IMR-90 (cell line): ENCODE measurements around the gene SEC22B. TPM values are rescaled to one million over a fixed set of nuclear protein-coding genes. Genes with fewer than 3 reads are reported as not detected.
A peak's percentile ranks its signal among the peaks of the same experiment; 100 is the strongest.
"Not testable (repeated sequence)": the region's sequence is repeated elsewhere in the genome, so short reads cannot be mapped to it uniquely, and the experiment has no call there.

Source experiments
- ATAC-seq: fragments of 200-7000 bp; cut with Tn5 transposase; 2 replicates; pipeline ENCODE4 v1.9.1; 2020; ENCODE audit warnings: low read depth, mild to moderate bottlenecking, moderate library complexity
- BruUV-seq: library from RNA; stranded (reverse); fragments of 400-500 nt; replicated peaks from 2 replicates; lab custom pipeline; 2021; lab: Mats Ljungman, UMichigan
- CTCF ChIA-PET: fragments of 300-600 bp; formaldehyde crosslinking; extraction: SDS; loops from one replicate; lab custom pipeline; 2021; ENCODE audit warnings: antibody characterized with exemption; lab: Yijun Ruan, JAX
- POLR2A ChIA-PET: fragments of 300-600 bp; sonication (Branson Sonifier 250); formaldehyde crosslinking; loops from one replicate; lab custom pipeline; 2022; ENCODE audit warnings: antibody characterized with exemption; ENCODE audit not compliant: unreplicated experiment; lab: Charles Lee
- DNase-seq: peaks from one replicate; pipeline ENCODE4 v3.0.0; 2013
- H2AFZ ChIP-seq: replicated peaks from 2 replicates; pipeline ENCODE3; 2013; ENCODE audit warnings: low read length, mild to moderate bottlenecking; ENCODE audit not compliant: poor library complexity
- H2AK5ac ChIP-seq: 2 replicates; pipeline ENCODE4 v1.6.1; 2013; ENCODE audit warnings: low read depth, low read length, inconsistent platforms
- H2AK9ac ChIP-seq: replicated peaks from 2 replicates; pipeline ENCODE3; 2013; ENCODE audit warnings: mild to moderate bottlenecking, low read depth, low read length, moderate library complexity; ENCODE audit not compliant: poor library complexity
- H2BK120ac ChIP-seq: 2 replicates; pipeline ENCODE4 v1.6.1; 2013; ENCODE audit warnings: low read depth, low read length, inconsistent platforms
- H2BK15ac ChIP-seq: 3 replicates; pipeline ENCODE4 v1.6.1; 2013; ENCODE audit warnings: low read depth, low read length, inconsistent platforms
- H2BK20ac ChIP-seq: 2 replicates; pipeline ENCODE4 v1.6.1; 2013; ENCODE audit warnings: low read depth, mild to moderate bottlenecking, inconsistent platforms, low read length, moderate library complexity
- H2BK5ac ChIP-seq: 2 replicates; pipeline ENCODE4 v1.6.1; 2013; ENCODE audit warnings: mild to moderate bottlenecking, low read depth, low read length, inconsistent platforms; ENCODE audit not compliant: poor library complexity, severe bottlenecking
- H3K14ac ChIP-seq: replicated peaks from 2 replicates; pipeline ENCODE4 v1.6.1; 2013; ENCODE audit warnings: low read depth, low read length, inconsistent platforms
- H3K18ac ChIP-seq: 2 replicates; pipeline ENCODE4 v1.6.1; 2013; ENCODE audit warnings: low read depth, low read length, control low read depth
- H3K23ac ChIP-seq: 2 replicates; pipeline ENCODE4 v1.6.1; 2013; ENCODE audit warnings: low read depth, low read length, inconsistent platforms
- H3K27ac ChIP-seq: 2 replicates; pipeline ENCODE4 v1.5.1; 2013; ENCODE audit warnings: mild to moderate bottlenecking, control low read depth, low read length; ENCODE audit not compliant: insufficient read depth
- H3K27me3 ChIP-seq: 2 replicates; pipeline ENCODE4 v1.6.1; 2013; ENCODE audit warnings: low read length; ENCODE audit not compliant: control insufficient read depth, insufficient read depth
- H3K36me3 ChIP-seq: 2 replicates; pipeline ENCODE4 v1.6.1; 2013; ENCODE audit warnings: low read length, mixed read lengths; ENCODE audit not compliant: control insufficient read depth, insufficient read depth
- H3K4ac ChIP-seq: 2 replicates; pipeline ENCODE4 v1.6.1; 2013; ENCODE audit warnings: low read depth, low read length, inconsistent platforms
- H3K4me1 ChIP-seq: 2 replicates; pipeline ENCODE4 v1.6.1; 2013; ENCODE audit warnings: low read length, mixed read lengths; ENCODE audit not compliant: control insufficient read depth, insufficient read depth
- H3K4me2 ChIP-seq: 2 replicates; pipeline ENCODE4 v1.6.1; 2013; ENCODE audit warnings: low read depth, mild to moderate bottlenecking, control low read depth, low read length, moderate library complexity
- H3K4me3 ChIP-seq: 2 replicates; pipeline ENCODE4 v1.5.1; 2013; ENCODE audit warnings: low read depth, mild to moderate bottlenecking, control low read depth, low read length, moderate library complexity; ENCODE audit not compliant: insufficient read depth
- H3K56ac ChIP-seq: 2 replicates; pipeline ENCODE4 v1.6.1; 2013; ENCODE audit warnings: low read length, inconsistent platforms; ENCODE audit not compliant: insufficient read depth; ENCODE audit errors: extremely low read depth
- H3K79me1 ChIP-seq, 2 experiments: 2 replicates each; pipeline ENCODE4 v1.6.1; 2013; ENCODE audit warnings: low read length in 2 of 2, inconsistent platforms in 1 of 2, low read depth in 1 of 2
- H3K9ac ChIP-seq: 2 replicates; pipeline ENCODE4 v1.6.1; 2013; ENCODE audit warnings: low read depth, low read length, control low read depth
- H3K9me1 ChIP-seq: 2 replicates; pipeline ENCODE4 v1.6.1; 2013; ENCODE audit warnings: low read length, inconsistent platforms; ENCODE audit not compliant: insufficient read depth
- H3K9me3 ChIP-seq: 2 replicates; pipeline ENCODE4 v1.6.1; 2013; ENCODE audit warnings: low read length; ENCODE audit not compliant: control insufficient read depth, insufficient read depth
- H4K20me1 ChIP-seq: 2 replicates; pipeline ENCODE4 v1.6.1; 2013; ENCODE audit warnings: low read length, inconsistent platforms; ENCODE audit not compliant: insufficient read depth
- H4K5ac ChIP-seq: 2 replicates; pipeline ENCODE4 v1.6.1; 2013; ENCODE audit warnings: mild to moderate bottlenecking, low read depth, low read length, control low read depth
- H4K8ac ChIP-seq, 2 experiments: 2 replicates each; pipeline ENCODE4 v1.6.1; 2013; ENCODE audit warnings: low read depth in 2 of 2, low read length in 2 of 2, control low read depth in 1 of 2, inconsistent platforms in 1 of 2
- H4K91ac ChIP-seq: 2 replicates; pipeline ENCODE4 v1.6.1; 2013; ENCODE audit warnings: low read depth, low read length, inconsistent platforms; ENCODE audit not compliant: insufficient read depth
- MAFK ChIP-seq: IDR thresholded peaks from 2 replicates; pipeline ENCODE4 v1.6.1; 2012; ENCODE audit warnings: low read depth, low read length, improper control_type of control experiment
- WGBS, 2 experiments: methylation state at CpG; one replicate each; pipeline versions ENCODE4 v1.1.5 to v1.1.7; 2013; ENCODE audit warnings: missing lambda C conversion rate in 2 of 2; ENCODE audit not compliant: insufficient read length in 1 of 2; ENCODE audit errors: extremely low coverage in 2 of 2; 5-methylcytosine and 5-hydroxymethylcytosine counted together
- dilution Hi-C: fragments of 300-500 bp; cut with HindIII; formaldehyde crosslinking; loops from one replicate; pipeline ENCODE4 v1.14.3; 2018; ENCODE audit warnings: low sequenced_read_pairs; ENCODE audit not compliant: unreplicated experiment
- in situ Hi-C: fragments of 300-500 bp; cut with MboI; formaldehyde crosslinking; loops from 3 replicates; pipeline ENCODE4 v1.14.3; 2019; ENCODE audit warnings: low sequenced_read_pairs, inconsistent platforms, mixed read lengths
- intact Hi-C: fragments of 100-400 bp; cut with micrococcal nuclease; formaldehyde crosslinking; loops from 2 replicates; pipeline ENCODE4 v1.10.0; 2022
- polyA plus RNA-seq, 3 experiments: library from polyadenylated mRNA; depleted of rRNA; stranded (reverse); fragments of >200 nt; gene quantifications; 2 replicates each; pipeline ENCODE4 v1.2.3, GENCODE V29; 2012; ENCODE audit warnings: low replicate concordance in 1 of 3
- total RNA-seq: library from RNA; depleted of rRNA; stranded (reverse); fragments of >200 nt; gene quantifications from 2 replicates; pipeline ENCODE4 v1.2.3, GENCODE V29; 2012

Gene SEC22B
- total and polyA plus RNA-seq, 2 of the 4 experiments (the other 2 are of a cell fraction) = 35.9 to 57.4 TPM

- in situ Hi-C loops, BruUV-seq, H4K91ac ChIP-seq, H2BK15ac ChIP-seq, H3K9me1 ChIP-seq, POLR2A ChIA-PET, H4K5ac ChIP-seq, CTCF ChIA-PET, H2AK5ac ChIP-seq, H2AK9ac ChIP-seq, H3K4ac ChIP-seq, H4K20me1 ChIP-seq, H3K23ac ChIP-seq, H2BK20ac ChIP-seq, H3K79me1 ChIP-seq, H3K9me3 ChIP-seq, dilution Hi-C loops, H3K27me3 ChIP-seq, intact Hi-C loops, H3K56ac ChIP-seq, H2AFZ ChIP-seq, H3K4me3 ChIP-seq, H2BK120ac ChIP-seq, H3K9ac ChIP-seq, H3K36me3 ChIP-seq, H3K4me1 ChIP-seq, H4K8ac ChIP-seq: not testable (repeated sequence)
- H3K4me2 ChIP-seq = peak overlapping the region; percentile 39; the same call in 1 of the 2 replicates
- H3K14ac ChIP-seq = peak overlapping the region; percentile 13
- peak overlapping the region; percentile 14; the same call in 1 of the 2 replicates for H3K18ac ChIP-seq
- peak; percentile 80 for DNase-seq
- H3K27ac ChIP-seq = peak overlapping the region; percentile 87; the same call in 1 of the 2 replicates
- peak; percentile 97 for ATAC-seq
- H2BK5ac ChIP-seq = peak overlapping the region; percentile 90
- peak; percentile 95 for TF ChIP-seq MAFK
- no CpG with 5 or more reads among the region's 10 CpGs for WGBS, 2 experiments
These were observed 44.5 kb downstream of the SEC22B start for GRCh38 chr1:120131611-120132405.

- H3K4ac ChIP-seq, H3K79me1 ChIP-seq, H3K4me2 ChIP-seq, DNase-seq, H3K27me3 ChIP-seq, H2BK20ac ChIP-seq, H3K27ac ChIP-seq, in situ Hi-C loops, H2AK9ac ChIP-seq, H2AK5ac ChIP-seq, H4K5ac ChIP-seq, H3K9me1 ChIP-seq, H3K9ac ChIP-seq, H4K8ac ChIP-seq, H2BK15ac ChIP-seq, H3K14ac ChIP-seq, ATAC-seq, H4K91ac ChIP-seq, H4K20me1 ChIP-seq, BruUV-seq, H3K9me3 ChIP-seq, dilution Hi-C loops, H3K23ac ChIP-seq, CTCF ChIA-PET, POLR2A ChIA-PET, H3K36me3 ChIP-seq, H2BK5ac ChIP-seq, H2BK120ac ChIP-seq, H3K56ac ChIP-seq, H3K4me3 ChIP-seq, intact Hi-C loops, H2AFZ ChIP-seq, H3K18ac ChIP-seq, H3K4me1 ChIP-seq: not testable (repeated sequence)
- no CpG with 5 or more reads among the region's 1 CpG for WGBS, 2 experiments
These were observed 48.4 kb downstream of the SEC22B start for GRCh38 chr1:120127921-120128320.
